Activated CD4-positive, alpha-beta T cell treated with anti-CD3 and anti-CD28 coated beads, Interleukin-2, Interleukin-4, amounts not matched to agents 100 ng/mL and 50 ng/mL, durations not matched to agents 16 hours and 8 hours (primary cell): ENCODE measurements around the gene CMTM5.
A peak's percentile ranks its signal among the peaks of the same experiment; 100 is the strongest.
"Not testable (repeated sequence)": the region's sequence is repeated elsewhere in the genome, so short reads cannot be mapped to it uniquely, and the experiment has no call there.

Experiments
- DNase-seq: peaks from one replicate; pipeline ENCODE4 v3.0.0-alpha.2; 2020; ENCODE audit warnings: low spot score

The CMTM5 gene

GRCh38 chr14:23414906-23415820 lies 38.3 kb downstream of the CMTM5 start:
- DNase-seq = no peak

DNA sequence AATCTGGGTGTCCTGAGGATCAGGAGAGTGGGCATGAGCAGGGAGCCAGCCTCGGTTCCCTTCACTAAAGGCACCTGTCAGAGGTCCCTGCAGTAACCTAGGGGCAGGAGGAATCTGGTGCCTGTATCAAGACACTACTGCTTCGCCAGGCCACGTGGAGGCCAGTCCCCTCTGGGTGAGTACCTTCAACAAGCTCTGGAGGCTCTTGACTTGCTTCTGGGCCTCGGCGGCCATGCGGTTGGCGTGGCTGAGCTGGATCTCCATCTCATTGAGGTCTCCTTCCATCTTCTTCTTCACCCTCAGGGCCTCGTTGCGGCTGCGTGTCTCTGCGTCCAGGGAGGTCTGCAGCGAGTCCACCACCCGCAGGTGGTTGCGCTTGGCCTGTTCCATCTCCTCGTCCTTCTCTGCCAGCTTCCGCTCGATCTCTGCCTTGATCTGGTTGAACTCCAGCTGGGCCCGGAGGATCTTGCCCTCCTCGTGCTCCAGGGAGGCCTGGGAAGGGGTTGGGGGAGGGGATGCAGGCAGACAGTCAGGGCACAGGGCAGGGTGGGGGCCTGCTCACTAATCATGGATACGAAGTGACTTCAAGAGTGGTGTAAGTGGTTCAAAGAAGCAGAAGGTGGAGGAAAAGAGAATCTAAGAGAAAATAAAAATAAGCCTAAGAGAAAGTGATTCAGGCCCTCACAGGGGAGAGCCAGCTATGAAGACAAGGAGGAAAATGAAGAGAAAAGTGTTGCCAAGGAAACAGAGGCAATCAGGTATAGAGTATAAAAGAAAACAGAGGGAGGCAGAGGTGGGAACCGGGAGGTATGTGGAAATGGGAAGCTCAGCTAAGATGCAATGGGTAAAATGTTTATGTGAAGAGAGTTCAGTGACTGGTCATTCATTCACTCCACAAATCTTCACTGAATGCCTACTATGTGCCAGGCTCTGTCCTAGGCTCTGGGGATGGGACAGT lies 39.3 kb downstream of the CMTM5 start:
- no peak for DNase-seq

- no peak for DNase-seq
Measured at GRCh38 chr14:23416801-23417200, 40.0 kb downstream of the CMTM5 start.

DNA sequence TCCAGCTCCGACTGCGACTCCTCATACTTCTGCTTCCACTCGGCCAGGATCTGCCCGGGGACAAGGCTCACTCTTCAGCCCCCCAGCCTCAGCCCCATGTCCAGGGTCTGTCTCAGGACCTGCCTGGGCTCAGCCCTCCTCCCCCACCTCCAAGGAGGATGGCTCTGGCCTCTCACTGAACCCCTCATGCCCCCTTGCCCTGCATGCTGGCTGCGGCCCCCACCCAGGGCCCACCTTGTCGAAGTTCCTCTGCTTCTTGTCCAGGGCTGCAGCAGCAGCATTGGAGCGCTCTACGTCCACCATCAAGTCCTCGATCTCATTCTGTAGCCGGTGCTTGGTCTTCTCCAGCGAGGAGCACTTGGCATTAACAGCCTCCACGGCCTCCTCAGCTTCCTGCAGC lies 40.4 kb downstream of the CMTM5 start:
- DNase-seq = not testable (repeated sequence)

DNA sequence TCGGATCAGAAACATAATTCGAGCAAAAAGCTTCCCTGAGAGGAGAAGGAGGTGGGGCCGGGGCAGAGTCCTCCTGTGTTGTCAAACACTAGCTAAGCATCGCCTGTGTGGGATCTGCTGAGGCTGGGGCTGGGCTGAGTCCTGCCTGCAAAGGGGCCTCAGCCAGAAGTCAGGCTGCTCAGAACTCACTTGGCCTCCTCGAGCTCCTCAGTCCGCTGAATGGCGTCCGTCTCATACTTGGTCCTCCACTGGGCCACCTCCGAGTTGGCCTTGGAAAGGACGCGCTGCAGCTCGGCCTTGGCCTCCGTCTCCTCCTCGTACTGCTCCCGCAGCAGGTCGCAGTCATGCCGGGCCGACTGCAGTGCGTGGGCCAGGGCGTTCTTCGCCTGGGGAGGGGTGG lies 41.2 kb downstream of the CMTM5 start:
- no peak for DNase-seq

- DNase-seq = not testable (repeated sequence)
Measured at GRCh38 chr14:23419646-23420045, 42.8 kb downstream of the CMTM5 start.

- peak; percentile 55 for DNase-seq
Measured at GRCh38 chr14:23421594-23421993, 44.7 kb downstream of the CMTM5 start.

- DNase-seq = no peak
Measured at GRCh38 chr14:23423657-23424056, 46.8 kb downstream of the CMTM5 start.

GRCh38 chr14:23425169-23425568 lies 48.3 kb downstream of the CMTM5 start:
- DNase-seq = no peak

GRCh38 chr14:23425798-23426197 lies 49.0 kb downstream of the CMTM5 start:
- DNase-seq = not testable (repeated sequence)

DNA sequence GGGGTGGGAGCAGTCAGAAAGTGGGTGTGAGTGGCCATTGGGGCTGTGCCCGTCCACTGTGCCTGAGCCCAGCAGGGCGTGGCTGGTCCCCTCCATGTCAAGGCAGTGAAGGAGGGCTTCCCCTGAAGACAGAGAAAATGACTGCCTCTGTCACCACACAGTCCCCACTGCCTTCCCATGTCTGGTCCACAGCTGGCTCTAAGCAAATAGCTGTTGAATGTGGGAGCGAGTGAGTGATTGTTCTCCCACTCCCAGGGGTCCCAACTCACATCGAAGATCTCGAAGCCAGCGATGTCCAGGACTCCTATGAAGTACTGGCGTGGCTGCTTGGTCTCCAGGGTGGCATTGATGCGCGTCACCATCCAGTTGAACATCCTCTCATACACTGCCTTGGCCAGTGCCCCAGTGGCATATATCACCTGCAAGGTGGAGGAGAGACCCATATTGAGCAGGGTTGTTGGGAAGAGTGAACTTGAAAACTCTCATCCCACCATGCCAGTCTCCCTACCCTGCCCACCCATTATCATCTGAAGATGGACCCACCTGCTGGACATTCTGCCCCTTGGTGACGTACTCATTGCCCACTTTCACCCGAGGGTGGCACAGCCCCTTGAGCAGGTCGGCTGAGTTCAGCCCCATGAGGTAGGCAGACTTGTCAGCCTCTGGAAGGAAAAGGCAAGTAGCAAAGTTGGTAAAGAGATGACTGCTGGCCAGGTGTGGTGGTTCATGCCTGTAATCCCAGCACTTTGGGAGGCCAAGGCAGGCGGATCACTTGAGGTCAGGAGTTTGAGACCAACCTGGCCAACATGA lies 52.0 kb downstream of the CMTM5 start:
- DNase-seq = no peak
